ENCODE data around the gene KLHDC7B.

DNA sequence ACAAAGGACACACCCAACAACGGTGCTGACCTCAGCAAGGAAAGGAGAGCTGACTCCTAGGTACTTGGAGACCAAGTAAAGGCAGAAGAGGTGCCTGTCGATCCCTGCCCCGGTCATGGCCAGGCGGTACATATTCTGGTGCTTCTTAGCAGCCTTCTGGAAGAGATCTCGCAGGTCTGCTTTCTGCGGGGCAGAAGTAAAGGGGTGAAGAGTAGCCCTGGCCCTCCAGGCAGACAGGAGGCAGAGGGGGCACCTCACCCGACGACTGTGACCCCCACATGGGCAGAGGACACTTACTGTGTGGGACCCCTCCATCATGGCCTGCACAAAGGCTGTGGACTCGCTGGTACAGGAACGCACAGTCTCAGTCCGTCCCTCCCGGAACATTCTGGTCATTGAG lies 25.2 kb downstream of the KLHDC7B start:
- TF ChIP-seq GATA2 (IDR thresholded peaks at IDR 0.05; ENCODE audit: low read depth, low read length) (no peak), GATA3 (IDR thresholded peaks at IDR 0.05; ENCODE audit: low read depth, low read length) (no peak)
